OCI-LY7 (cell line): ENCODE data around the gene PRKAR2A. TPM values are rescaled to one million over a fixed set of nuclear protein-coding genes. Genes with fewer than 3 reads are reported as not detected.
"Not testable (repeated sequence)": the region's sequence is repeated elsewhere in the genome, so short reads cannot be mapped to it uniquely, and the experiment has no call there.

ENCODE experiments used
- BruUV-seq: library from RNA; stranded (reverse); fragments of 400-500 nt; replicated peaks from 2 replicates; lab custom pipeline; 2021; lab: Mats Ljungman, UMichigan
- CTCF ChIA-PET: fragments of 300-600 bp; sonication (Branson Sonifier 250); formaldehyde crosslinking; loops from one replicate; lab custom pipeline; 2022; ENCODE audit warnings: antibody characterized with exemption; ENCODE audit not compliant: unreplicated experiment; lab: Charles Lee
- POLR2A ChIA-PET: fragments of 300-600 bp; sonication (Branson Sonifier 250); formaldehyde crosslinking; loops from one replicate; lab custom pipeline; 2022; ENCODE audit warnings: antibody characterized with exemption; lab: Charles Lee
- DNase-seq: peaks from one replicate; pipeline ENCODE4 v3.0.0-alpha.2; 2015; ENCODE audit warnings: low spot score
- H2AFZ ChIP-seq: fragments of 200-600 bp; sonication (generic), shearing (Covaris generic); 2 replicates; pipeline ENCODE4 v1.6.1; 2014; ENCODE audit warnings: mild to moderate bottlenecking, antibody characterized with exemption, low read length, moderate library complexity
- H3K27ac ChIP-seq: fragments of 200-600 bp; sonication (generic); 2 replicates; pipeline ENCODE4 v1.5.1; 2014; ENCODE audit warnings: mixed run types, low read depth, mild to moderate bottlenecking, moderate library complexity, low read length, inconsistent platforms; ENCODE audit not compliant: poor library complexity, severe bottlenecking
- H3K36me3 ChIP-seq: fragments of 200-600 bp; sonication (generic); 2 replicates; pipeline ENCODE4 v1.6.1; 2014; ENCODE audit warnings: mild to moderate bottlenecking, antibody characterized with exemption, low read length, moderate library complexity, mixed read lengths; ENCODE audit not compliant: insufficient read depth
- H3K4me1 ChIP-seq: fragments of 200-600 bp; sonication (generic); 2 replicates; pipeline ENCODE4 v1.5.1; 2014; ENCODE audit warnings: mild to moderate bottlenecking, low read length; ENCODE audit not compliant: insufficient read depth, poor library complexity, severe bottlenecking
- H3K4me2 ChIP-seq: fragments of 200-600 bp; sonication (generic); 2 replicates; pipeline ENCODE4 v1.6.1; 2014; ENCODE audit warnings: mild to moderate bottlenecking, low read length
- H3K4me3 ChIP-seq: fragments of 200-600 bp; sonication (generic); 2 replicates; pipeline ENCODE4 v1.5.1; 2014; ENCODE audit warnings: mild to moderate bottlenecking, low read depth, low read length; ENCODE audit not compliant: poor library complexity, severe bottlenecking
- H3K79me2 ChIP-seq: fragments of 200-600 bp; sonication (generic); 2 replicates; pipeline ENCODE4 v1.6.1; 2016; ENCODE audit warnings: low read depth, mild to moderate bottlenecking, low read length, moderate library complexity, mixed read lengths; ENCODE audit not compliant: insufficient read depth
- H3K9me2 ChIP-seq: fragments of 200-600 bp; sonication (generic); 2 replicates; pipeline ENCODE4 v1.6.1; 2016; ENCODE audit warnings: mild to moderate bottlenecking, low read length, mixed read lengths; ENCODE audit not compliant: insufficient read depth
- H3K9me3 ChIP-seq: fragments of 200-600 bp; sonication (generic); 2 replicates; pipeline ENCODE4 v1.6.1; 2014; ENCODE audit warnings: mild to moderate bottlenecking, mixed run types, low read length, mixed read lengths
- H4K20me1 ChIP-seq: fragments of 200-600 bp; sonication (generic); 2 replicates; pipeline ENCODE4 v1.6.1; 2014; ENCODE audit warnings: mild to moderate bottlenecking, antibody characterized with exemption, low read length, moderate library complexity, mixed read lengths; ENCODE audit not compliant: insufficient read depth
- CTCF ChIP-seq: fragments of 200-600 bp; sonication (generic); conservative IDR thresholded peaks from 2 replicates; pipeline ENCODE4 v1.5.1; 2014; ENCODE audit warnings: mild to moderate bottlenecking, antibody characterized with exemption, low read length, moderate library complexity, mixed read lengths
- EZH2phosphoT487 ChIP-seq: fragments of 200-600 bp; sonication (generic); IDR thresholded peaks from 2 replicates; pipeline ENCODE4 v1.6.1; 2018; ENCODE audit warnings: low read depth, borderline replicate concordance, mild to moderate bottlenecking, mixed run types, antibody characterized with exemption, low read length, moderate library complexity, mixed read lengths
- intact Hi-C: fragments of 100-400 bp; cut with micrococcal nuclease; formaldehyde crosslinking; loops from one replicate; pipeline ENCODE4 v1.10.0; 2022; ENCODE audit not compliant: unreplicated experiment
- total RNA-seq, 2 experiments: library from RNA; depleted of rRNA in 1 of 2; stranded (reverse); fragments of >200 nt in 1 of 2; shearing (Covaris generic) in 1 of 2; gene quantifications; 2 replicates each; pipeline ENCODE4 v1.2.3, GENCODE V29; 2014 to 2022

Gene PRKAR2A
- total RNA-seq, 2 experiments from 2014 or later, result 16.0 to 22.4 TPM

GRCh38 chr3:48783304-48783703, 64.4 kb downstream of the PRKAR2A start:
- H3K4me1 ChIP-seq, result no peaks in the 10 kb centered on the region
- no peaks in the 10 kb centered on the region for H3K9me2 ChIP-seq
- CTCF ChIA-PET, result no interaction called here
- H3K79me2 ChIP-seq, result no peaks in the 10 kb centered on the region
- no peak overlapping the region for H3K4me3 ChIP-seq
- H3K9me3 ChIP-seq, result no peaks in the 10 kb centered on the region
- no peak overlapping the region for H2AFZ ChIP-seq
- no peaks in the 10 kb centered on the region for H3K36me3 ChIP-seq
- BruUV-seq, result no TSS peak
- TF ChIP-seq CTCF (no peak), EZH2phosphoT487 (no peak)
- POLR2A ChIA-PET, result no interaction called here
- DNase-seq, result no peak
- H3K27ac ChIP-seq, result no peak overlapping the region
- H4K20me1 ChIP-seq, result no peaks in the 10 kb centered on the region
- H3K4me2 ChIP-seq, result no peak overlapping the region
- intact Hi-C loops, result no loop called here

- no peak for TF ChIP-seq EZH2phosphoT487
- TF ChIP-seq CTCF, result no peak
- BruUV-seq, result no TSS peak
- intact Hi-C loops, result no loop called here
- CTCF ChIA-PET, result no interaction called here
- Histone ChIP-seq H3K36me3 (no peaks in the 10 kb centered on the region), H3K79me2 (no peaks in the 10 kb centered on the region), H3K4me3 (no peak overlapping the region), H3K4me1 (no peaks in the 10 kb centered on the region), H3K4me2 (no peak overlapping the region), H2AFZ (no peak overlapping the region), H4K20me1 (no peaks in the 10 kb centered on the region), H3K9me2 (no peaks in the 10 kb centered on the region), H3K9me3 (no peaks in the 10 kb centered on the region), H3K27ac (no peak overlapping the region)
- POLR2A ChIA-PET, result no interaction called here
- no peak for DNase-seq
These were observed 65.6 kb downstream of the PRKAR2A start for GRCh38 chr3:48782046-48782445.

- H3K79me2 ChIP-seq, H3K9me2 ChIP-seq, intact Hi-C loops, H3K4me3 ChIP-seq, BruUV-seq, H3K36me3 ChIP-seq, H3K4me1 ChIP-seq, H3K9me3 ChIP-seq, H3K4me2 ChIP-seq, DNase-seq, H3K27ac ChIP-seq, CTCF ChIA-PET, H4K20me1 ChIP-seq, H2AFZ ChIP-seq: not testable (repeated sequence)
- POLR2A ChIA-PET, result interaction anchor here (0.6 to 1.1 kb wide), 3 partner anchors 9 to 110 kb away, joined by 3 to 5 read pairs (median 4); no protein-coding TSS in a partner anchor
These were observed 69.1 kb downstream of the PRKAR2A start for GRCh38 chr3:48778565-48778964.
